Prostate gland (tissue), 2 donors: ENCODE data around the gene C2CD3.

Experiments
- POLR2A ChIP-seq: fragments of 450-650 bp; IDR thresholded peaks from one replicate; pipeline ENCODE4 v1.6.1; 2016; ENCODE audit warnings: antibody characterized with exemption, mild to moderate bottlenecking
- POLR2AphosphoS5 ChIP-seq: sonication (generic); formaldehyde crosslinking; IDR thresholded peaks from one replicate; pipeline ENCODE4 v1.6.1; 2017; ENCODE audit warnings: antibody characterized with exemption
- TF ChIP-seq, protein P1 (sequence below), 4 experiments: fragments of 200-600 bp in 2 of 4; fragments of 450-650 bp in 2 of 4; sonication (generic) in 2 of 4; IDR thresholded peaks; 1 replicate in 3 of 4; 2 replicates in 1 of 4; pipeline ENCODE4 v1.5.1; 2016 to 2019; ENCODE audit warnings: antibody characterized with exemption in 4 of 4, mild to moderate bottlenecking in 2 of 4, moderate library complexity in 2 of 4

GRCh38 chr11:74055938-74056337 lies 114.9 kb downstream of the C2CD3 start:
- TF ChIP-seq, protein P1, sequence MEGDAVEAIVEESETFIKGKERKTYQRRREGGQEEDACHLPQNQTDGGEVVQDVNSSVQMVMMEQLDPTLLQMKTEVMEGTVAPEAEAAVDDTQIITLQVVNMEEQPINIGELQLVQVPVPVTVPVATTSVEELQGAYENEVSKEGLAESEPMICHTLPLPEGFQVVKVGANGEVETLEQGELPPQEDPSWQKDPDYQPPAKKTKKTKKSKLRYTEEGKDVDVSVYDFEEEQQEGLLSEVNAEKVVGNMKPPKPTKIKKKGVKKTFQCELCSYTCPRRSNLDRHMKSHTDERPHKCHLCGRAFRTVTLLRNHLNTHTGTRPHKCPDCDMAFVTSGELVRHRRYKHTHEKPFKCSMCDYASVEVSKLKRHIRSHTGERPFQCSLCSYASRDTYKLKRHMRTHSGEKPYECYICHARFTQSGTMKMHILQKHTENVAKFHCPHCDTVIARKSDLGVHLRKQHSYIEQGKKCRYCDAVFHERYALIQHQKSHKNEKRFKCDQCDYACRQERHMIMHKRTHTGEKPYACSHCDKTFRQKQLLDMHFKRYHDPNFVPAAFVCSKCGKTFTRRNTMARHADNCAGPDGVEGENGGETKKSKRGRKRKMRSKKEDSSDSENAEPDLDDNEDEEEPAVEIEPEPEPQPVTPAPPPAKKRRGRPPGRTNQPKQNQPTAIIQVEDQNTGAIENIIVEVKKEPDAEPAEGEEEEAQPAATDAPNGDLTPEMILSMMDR (IDR thresholded peaks at IDR 0.05) = no peak
- TF ChIP-seq POLR2A (no peak), POLR2AphosphoS5 (no peak)
